HG02571 (cell line): ENCODE results near the gene TDG.
"Not testable (repeated sequence)": the region's sequence is repeated elsewhere in the genome, so short reads cannot be mapped to it uniquely, and the experiment has no call there.

Experiments
- ATAC-seq: cut with Tn5 transposase; IDR thresholded peaks from one replicate; pipeline ENCODE4 v1.9.1; 2021; ENCODE audit warnings: mild to moderate bottlenecking, moderate library complexity; ENCODE audit not compliant: unreplicated experiment

TDG gene

GRCh38 chr12:104012331-104012730 lies 46.7 kb downstream of the TDG start:
- no peak for ATAC-seq

GRCh38 chr12:104021862-104022261 lies 56.2 kb downstream of the TDG start:
- not testable (repeated sequence) for ATAC-seq

GRCh38 chr12:104022786-104023185 lies 57.1 kb downstream of the TDG start:
- no peak for ATAC-seq

GRCh38 chr12:104023710-104024109 lies 58.0 kb downstream of the TDG start:
- no peak for ATAC-seq

- no peak for ATAC-seq
Observed at GRCh38 chr12:104024348-104024747, 58.7 kb downstream of the TDG start.

GRCh38 chr12:104025771-104026170 lies 60.1 kb downstream of the TDG start:
- no peak for ATAC-seq

GRCh38 chr12:104026841-104027599 lies 61.3 kb downstream of the TDG start:
- ATAC-seq = no peak

- not testable (repeated sequence) for ATAC-seq
Observed at GRCh38 chr12:104030596-104030995, 64.9 kb downstream of the TDG start.

- not testable (repeated sequence) for ATAC-seq
Observed at GRCh38 chr12:104036143-104036542, 70.5 kb downstream of the TDG start.
